DOHH2 (cell line): Measurements from ENCODE around the gene ISG15.
A peak's percentile ranks its signal among the peaks of the same experiment; 100 is the strongest.
"Not testable (repeated sequence)": the region's sequence is repeated elsewhere in the genome, so short reads cannot be mapped to it uniquely, and the experiment has no call there.

Experiments
- H3F3A ChIP-seq: fragments of 200-600 bp; sonication (generic), shearing (Covaris generic); 2 replicates; pipeline ENCODE4 v1.6.0; 2016; ENCODE audit warnings: antibody characterized with exemption, mild to moderate bottlenecking; ENCODE audit not compliant: control insufficient read depth, insufficient read depth
- H3K27ac ChIP-seq: fragments of 200-600 bp; sonication (generic); 2 replicates; pipeline ENCODE4 v1.5.1; 2014; ENCODE audit warnings: low read depth, mild to moderate bottlenecking, low read length, moderate library complexity
- H3K27me3 ChIP-seq: fragments of 200-600 bp; sonication (generic); 2 replicates; pipeline ENCODE4 v1.6.1; 2014; ENCODE audit warnings: mild to moderate bottlenecking, low read length, mixed read lengths; ENCODE audit not compliant: control insufficient read depth
- H3K36me3 ChIP-seq: fragments of 200-600 bp; sonication (generic); 2 replicates; pipeline ENCODE4 v1.6.1; 2014; ENCODE audit warnings: mild to moderate bottlenecking, low read length, moderate library complexity, mixed read lengths; ENCODE audit not compliant: control insufficient read depth
- H3K4me1 ChIP-seq: fragments of 200-600 bp; sonication (generic); 2 replicates; pipeline ENCODE4 v1.6.1; 2014; ENCODE audit warnings: mild to moderate bottlenecking, low read length, mixed read lengths; ENCODE audit not compliant: control insufficient read depth
- H3K4me2 ChIP-seq: fragments of 200-600 bp; sonication (generic); 2 replicates; pipeline ENCODE4 v1.6.0; 2014; ENCODE audit warnings: mild to moderate bottlenecking, low read length, moderate library complexity
- H3K4me3 ChIP-seq: fragments of 200-600 bp; sonication (generic); 2 replicates; pipeline ENCODE4 v1.5.1; 2014; ENCODE audit warnings: mild to moderate bottlenecking, low read length, mixed read lengths
- H3K79me2 ChIP-seq: fragments of 200-600 bp; sonication (generic); 2 replicates; pipeline ENCODE4 v1.6.1; 2014; ENCODE audit warnings: mild to moderate bottlenecking, low read length, mixed read lengths; ENCODE audit not compliant: control insufficient read depth
- H3K9me2 ChIP-seq: fragments of 200-600 bp; sonication (generic); replicated peaks from 2 replicates; pipeline ENCODE4 v1.6.1; 2014; ENCODE audit warnings: mild to moderate bottlenecking, low read length, mixed read lengths; ENCODE audit not compliant: control insufficient read depth
- H3K9me3 ChIP-seq: fragments of 200-600 bp; sonication (generic); 2 replicates; pipeline ENCODE4 v1.6.1; 2014; ENCODE audit warnings: antibody characterized with exemption, low read length, mixed read lengths; ENCODE audit not compliant: control insufficient read depth, insufficient read depth
- H4K20me1 ChIP-seq: fragments of 200-600 bp; sonication (generic); 2 replicates; pipeline ENCODE4 v1.6.0; 2014; ENCODE audit warnings: low read depth, mild to moderate bottlenecking, antibody characterized with exemption, low read length, moderate library complexity; ENCODE audit not compliant: control insufficient read depth, insufficient read depth
- EZH2phosphoT487 ChIP-seq: fragments of 200-600 bp; sonication (generic); IDR thresholded peaks from 2 replicates; pipeline ENCODE4 v1.6.1; 2017; ENCODE audit warnings: borderline replicate concordance, mild to moderate bottlenecking, antibody characterized with exemption, low read length, moderate library complexity, mixed read lengths
- TF ChIP-seq, protein P1 (sequence below): fragments of 200-600 bp; sonication (generic); IDR thresholded peaks from one replicate; pipeline ENCODE4 v1.5.1; 2014; ENCODE audit warnings: antibody characterized with exemption, mild to moderate bottlenecking, low read depth, low read length; ENCODE audit not compliant: poor library complexity, severe bottlenecking

The ISG15 gene

DNA sequence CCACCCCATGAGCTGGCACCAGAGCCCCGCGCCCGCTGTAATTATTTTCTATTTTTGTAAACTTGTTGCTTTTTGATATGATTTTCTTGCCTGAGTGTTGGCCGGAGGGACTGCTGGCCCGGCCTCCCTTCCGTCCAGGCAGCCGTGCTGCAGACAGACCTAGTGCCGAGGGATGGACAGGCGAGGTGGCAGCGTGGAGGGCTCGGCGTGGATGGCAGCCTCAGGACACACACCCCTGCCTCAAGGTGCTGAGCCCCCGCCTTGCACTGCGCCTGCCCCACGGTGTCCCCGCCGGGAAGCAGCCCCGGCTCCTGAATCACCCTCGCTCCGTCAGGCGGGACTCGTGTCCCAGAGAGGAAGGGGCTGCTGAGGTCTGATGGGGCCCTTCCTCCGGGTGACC is 41.7 kb downstream of the ISG15 start:
- H3K36me3 ChIP-seq, result no peaks in the 10 kb centered on the region
- no peaks in the 10 kb centered on the region for H3K79me2 ChIP-seq
- peaks cover 20% of the 10 kb centered on the region for H3K27me3 ChIP-seq
- H3K4me3 ChIP-seq, result no peak overlapping the region
- TF ChIP-seq EZH2phosphoT487, result no peak
- TF ChIP-seq, protein P1, sequence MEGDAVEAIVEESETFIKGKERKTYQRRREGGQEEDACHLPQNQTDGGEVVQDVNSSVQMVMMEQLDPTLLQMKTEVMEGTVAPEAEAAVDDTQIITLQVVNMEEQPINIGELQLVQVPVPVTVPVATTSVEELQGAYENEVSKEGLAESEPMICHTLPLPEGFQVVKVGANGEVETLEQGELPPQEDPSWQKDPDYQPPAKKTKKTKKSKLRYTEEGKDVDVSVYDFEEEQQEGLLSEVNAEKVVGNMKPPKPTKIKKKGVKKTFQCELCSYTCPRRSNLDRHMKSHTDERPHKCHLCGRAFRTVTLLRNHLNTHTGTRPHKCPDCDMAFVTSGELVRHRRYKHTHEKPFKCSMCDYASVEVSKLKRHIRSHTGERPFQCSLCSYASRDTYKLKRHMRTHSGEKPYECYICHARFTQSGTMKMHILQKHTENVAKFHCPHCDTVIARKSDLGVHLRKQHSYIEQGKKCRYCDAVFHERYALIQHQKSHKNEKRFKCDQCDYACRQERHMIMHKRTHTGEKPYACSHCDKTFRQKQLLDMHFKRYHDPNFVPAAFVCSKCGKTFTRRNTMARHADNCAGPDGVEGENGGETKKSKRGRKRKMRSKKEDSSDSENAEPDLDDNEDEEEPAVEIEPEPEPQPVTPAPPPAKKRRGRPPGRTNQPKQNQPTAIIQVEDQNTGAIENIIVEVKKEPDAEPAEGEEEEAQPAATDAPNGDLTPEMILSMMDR, result no peak
- H3K9me2 ChIP-seq, result no peaks in the 10 kb centered on the region
- H3K4me1 ChIP-seq, result peaks cover 15% of the 10 kb centered on the region
- H4K20me1 ChIP-seq, result no peaks in the 10 kb centered on the region
- H3F3A ChIP-seq, result no peaks in the 10 kb centered on the region
- H3K9me3 ChIP-seq, result no peaks in the 10 kb centered on the region
- H3K27ac ChIP-seq, result no peak overlapping the region
- no peak overlapping the region for H3K4me2 ChIP-seq

DNA sequence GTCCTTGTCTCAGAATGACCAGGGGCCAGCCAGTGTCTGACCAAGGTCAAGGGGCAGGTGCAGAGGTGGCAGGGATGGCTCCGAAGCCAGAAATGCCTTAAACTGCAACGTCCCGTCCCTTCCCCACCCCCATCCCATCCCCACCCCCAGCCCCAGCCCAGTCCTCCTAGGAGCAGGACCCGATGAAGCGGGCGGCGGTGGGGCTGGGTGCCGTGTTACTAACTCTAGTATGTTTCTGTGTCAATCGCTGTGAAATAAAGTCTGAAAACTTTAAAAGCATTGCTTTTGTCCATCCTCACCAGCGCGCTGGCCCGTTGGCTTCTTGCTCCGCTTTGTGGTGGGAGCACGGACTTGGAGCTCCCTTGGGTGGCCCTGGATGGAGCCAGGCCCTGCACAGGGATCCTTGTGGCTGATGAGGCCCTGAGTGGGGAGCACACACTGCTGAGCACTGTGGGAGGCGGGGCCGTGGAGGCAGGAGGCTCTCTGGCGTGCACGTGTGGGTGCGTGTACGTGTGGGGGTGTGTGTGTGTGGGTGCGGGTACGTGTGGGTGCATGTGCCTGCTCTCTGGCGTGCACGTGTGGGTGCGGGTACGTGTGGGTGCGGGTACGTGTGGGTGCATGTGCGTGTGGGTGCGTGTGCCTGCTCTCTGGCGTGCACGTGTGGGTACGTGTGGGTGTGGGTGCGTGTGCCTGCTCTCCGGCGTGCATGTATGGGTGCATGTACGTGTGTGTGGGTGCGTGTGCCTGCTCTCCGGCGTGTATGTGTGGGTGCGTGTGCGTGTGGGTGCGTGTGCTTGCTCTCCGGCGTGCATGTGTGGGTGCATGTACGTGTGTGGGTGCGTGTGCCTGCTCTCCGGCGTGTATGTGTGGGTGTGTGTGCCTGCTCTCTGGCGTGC is 42.8 kb downstream of the ISG15 start:
- Histone ChIP-seq H4K20me1 (no peaks in the 10 kb centered on the region), H3K79me2 (no peaks in the 10 kb centered on the region), H3K36me3 (no peaks in the 10 kb centered on the region), H3F3A (no peaks in the 10 kb centered on the region), H3K27me3 (peaks cover 28% of the 10 kb centered on the region), H3K27ac (no peak overlapping the region), H3K4me3 (no peak overlapping the region), H3K9me3 (no peaks in the 10 kb centered on the region), H3K4me2 (no peak overlapping the region), H3K4me1 (peaks cover 16% of the 10 kb centered on the region), H3K9me2 (no peaks in the 10 kb centered on the region)
- TF ChIP-seq, protein P1, result no peak
- no peak for TF ChIP-seq EZH2phosphoT487

DNA sequence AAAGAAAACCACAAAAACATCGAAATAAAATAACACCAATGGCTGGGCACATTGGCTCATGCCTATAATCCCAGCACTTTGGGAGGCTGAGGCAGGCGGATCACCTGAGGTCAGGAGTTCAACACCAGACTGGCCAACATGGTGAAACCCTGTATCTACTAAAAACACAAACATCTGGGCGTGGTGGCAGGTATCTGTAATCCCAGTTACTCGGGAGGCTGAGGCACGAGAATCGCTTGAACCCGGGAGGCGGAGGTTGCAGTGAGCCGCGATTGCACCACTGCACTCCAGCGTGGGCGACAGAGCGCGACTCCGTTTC is 44.4 kb downstream of the ISG15 start:
- Histone ChIP-seq H3K27me3 (peaks cover 42% of the 10 kb centered on the region), H3K4me1 (peaks cover 16% of the 10 kb centered on the region)
- H3K79me2 ChIP-seq, H3K4me2 ChIP-seq, H3K9me3 ChIP-seq, H4K20me1 ChIP-seq, H3K4me3 ChIP-seq, H3K36me3 ChIP-seq, H3F3A ChIP-seq, H3K27ac ChIP-seq, H3K9me2 ChIP-seq: not testable (repeated sequence)

DNA sequence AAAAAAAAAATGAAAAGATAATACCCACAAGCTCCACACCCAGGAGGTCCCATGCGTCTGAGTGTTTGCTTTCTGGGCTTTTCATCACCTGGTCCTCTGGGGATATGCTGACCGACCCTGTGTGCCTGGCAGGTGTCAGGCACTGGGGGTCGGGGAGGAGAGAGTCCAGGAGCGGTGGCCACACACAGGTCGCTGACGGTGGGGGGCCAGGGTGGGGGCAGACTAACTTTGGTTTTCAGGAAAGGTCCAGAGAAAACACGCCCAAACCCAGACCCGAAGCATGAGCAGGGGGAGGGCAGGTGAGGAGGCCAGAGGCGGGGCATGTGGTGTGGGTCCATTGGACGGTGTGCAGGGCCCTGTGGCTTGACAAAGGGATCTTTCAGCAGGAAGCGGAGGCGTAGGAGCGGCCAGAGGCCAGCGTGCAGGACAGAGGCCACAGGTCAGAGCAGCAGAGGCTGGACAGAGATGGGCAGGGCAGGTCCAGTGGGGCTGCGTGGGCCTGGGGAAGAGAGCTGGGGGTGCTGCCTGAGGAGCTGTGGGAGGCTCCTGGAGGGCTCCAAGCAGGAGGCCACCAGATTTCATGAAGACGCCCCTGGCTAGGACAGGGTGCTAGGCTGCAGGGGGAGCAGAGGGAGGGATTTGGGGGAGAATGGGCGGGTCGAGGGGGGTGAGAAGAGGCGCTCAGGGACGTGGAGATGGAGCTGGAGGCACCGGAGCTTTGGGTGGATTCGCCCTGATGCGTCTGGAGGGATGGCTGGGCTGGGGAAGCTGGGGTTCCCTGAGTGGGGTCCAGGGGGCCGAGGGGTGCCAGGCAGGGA is 45.0 kb downstream of the ISG15 start:
- H3K9me3 ChIP-seq, result no peaks in the 10 kb centered on the region
- TF ChIP-seq, protein P1, result no peak
- TF ChIP-seq EZH2phosphoT487, result no peak
- H4K20me1 ChIP-seq, result no peaks in the 10 kb centered on the region
- no peaks in the 10 kb centered on the region for H3K79me2 ChIP-seq
- H3K27ac ChIP-seq, result no peak overlapping the region
- H3K4me1 ChIP-seq, result peaks cover 16% of the 10 kb centered on the region
- H3K36me3 ChIP-seq, result no peaks in the 10 kb centered on the region
- H3F3A ChIP-seq, result no peaks in the 10 kb centered on the region
- no peaks in the 10 kb centered on the region for H3K9me2 ChIP-seq
- peak overlapping the region; percentile 63 for H3K4me3 ChIP-seq
- H3K4me2 ChIP-seq, result peak overlapping the region; percentile 73
- peaks cover 48% of the 10 kb centered on the region for H3K27me3 ChIP-seq
